HG03064 (cell line): Measurements from ENCODE around the gene RSPH3.

ENCODE experiments used
- ATAC-seq: cut with Tn5 transposase; IDR thresholded peaks from one replicate; pipeline ENCODE4 v1.9.1; 2021; ENCODE audit warnings: low read depth; ENCODE audit not compliant: unreplicated experiment

Gene RSPH3

GRCh38 chr6:158938811-158939254, 61.2 kb downstream of the RSPH3 start:
- ATAC-seq = no peak

- ATAC-seq = no peak
These were observed 61.8 kb downstream of the RSPH3 start for GRCh38 chr6:158938220-158938619.

- no peak for ATAC-seq
These were observed 65.8 kb downstream of the RSPH3 start for GRCh38 chr6:158934157-158934556.

- ATAC-seq = no peak
These were observed 66.9 kb downstream of the RSPH3 start for GRCh38 chr6:158933079-158933595.

GRCh38 chr6:158928068-158928467, 71.9 kb downstream of the RSPH3 start:
- ATAC-seq = no peak

GRCh38 chr6:158926414-158926813, 73.6 kb downstream of the RSPH3 start:
- no peak for ATAC-seq

GRCh38 chr6:158924499-158925455, 75.2 kb downstream of the RSPH3 start:
- ATAC-seq = no peak

GRCh38 chr6:158923805-158924498, 76.0 kb downstream of the RSPH3 start:
- no peak for ATAC-seq
